Measurements from ENCODE around the gene NCOA6. TPM values are rescaled to one million over a fixed set of nuclear protein-coding genes. Genes with fewer than 3 reads are reported as not detected.

NCOA6 gene
- polyA plus RNA-seq, 1 of the 3 experiments (the other 2 are of a cell fraction) = 14.5 TPM

- WGBS (ENCODE audit: low lambda C conversion rate) = 95% methylated on average over 2 of the region's 2 CpGs
- CTCF ChIA-PET = interaction anchor here (1.1 to 2.6 kb wide), 5 partner anchors 9 to 408 kb away, joined by 3 to 8 read pairs (median 6); no protein-coding TSS in a partner anchor
- POLR2A ChIA-PET = no interaction called here
These were observed 105.2 kb downstream of the NCOA6 start for GRCh38 chr20:34720266-34720665.

More at GRCh38 chr20:34720266-34720665, 105.2 kb downstream of the NCOA6 start:
- Histone ChIP-seq H3K27ac (ENCODE audit: low read depth in 2 of 2, low read length in 1 of 2) (no peak overlapping the region), H3K9me3 (no peaks in the 10 kb centered on the region), H3K9ac (no peak overlapping the region), H2AFZ (ENCODE audit: low read depth) (no peak overlapping the region), H3K27me3 (ENCODE audit: insufficient read depth) (no peaks in the 10 kb centered on the region), H3K79me2 (ENCODE audit: insufficient read depth) (no peaks in the 10 kb centered on the region), H3K36me3 (replicated peaks in 1 of 2; ENCODE audit: control insufficient read depth in 1 of 2, insufficient read depth in 2 of 2, low read length in 1 of 2) (peaks cover 24 to 39% of the 10 kb centered on the region in 2 experiments), H3K9me2 (no peaks in the 10 kb centered on the region), H3K4me1 (ENCODE audit: control insufficient read depth in 1 of 2, insufficient read depth in 2 of 2, low read depth in 1 of 2, low read length in 1 of 2) (no peaks in the 10 kb centered on the region), H3K4me2 (no peak overlapping the region), H4K20me1 (ENCODE audit: insufficient read depth) (no peaks in the 10 kb centered on the region), H3K4me3 (ENCODE audit: low read depth in 2 of 2, low read length in 1 of 2) (no peak overlapping the region), H3F3A (replicated peaks; ENCODE audit: insufficient read depth) (peaks cover under 1% of the 10 kb centered on the region)
- no peak for TF ChIP-seq FOSL2 (IDR thresholded peaks at IDR 0.05; ENCODE audit: borderline replicate concordance, low read depth)
- TF ChIP-seq TAF1 (IDR thresholded peaks at IDR 0.05; ENCODE audit: borderline replicate concordance, low read depth, low read length) = no peak
- no peak for TF ChIP-seq ELF1 (IDR thresholded peaks at IDR 0.05)
- TF ChIP-seq IRF3 (IDR thresholded peaks at IDR 0.05; ENCODE audit: low read depth, low read length) = no peak
- TF ChIP-seq GABPA (IDR thresholded peaks at IDR 0.05; ENCODE audit: low read depth) = no peak
- no peak for TF ChIP-seq RCOR1 (IDR thresholded peaks at IDR 0.05; ENCODE audit: low read length)
- no peak for TF ChIP-seq MXI1 (IDR thresholded peaks at IDR 0.05; ENCODE audit: low read depth, low read length)
- TF ChIP-seq MEF2A (IDR thresholded peaks at IDR 0.05; ENCODE audit: borderline replicate concordance, low read depth) = no peak
- no peak for TF ChIP-seq SIN3A (IDR thresholded peaks at IDR 0.05; ENCODE audit: borderline replicate concordance, low read depth, low read length)
- TF ChIP-seq, protein P1, sequence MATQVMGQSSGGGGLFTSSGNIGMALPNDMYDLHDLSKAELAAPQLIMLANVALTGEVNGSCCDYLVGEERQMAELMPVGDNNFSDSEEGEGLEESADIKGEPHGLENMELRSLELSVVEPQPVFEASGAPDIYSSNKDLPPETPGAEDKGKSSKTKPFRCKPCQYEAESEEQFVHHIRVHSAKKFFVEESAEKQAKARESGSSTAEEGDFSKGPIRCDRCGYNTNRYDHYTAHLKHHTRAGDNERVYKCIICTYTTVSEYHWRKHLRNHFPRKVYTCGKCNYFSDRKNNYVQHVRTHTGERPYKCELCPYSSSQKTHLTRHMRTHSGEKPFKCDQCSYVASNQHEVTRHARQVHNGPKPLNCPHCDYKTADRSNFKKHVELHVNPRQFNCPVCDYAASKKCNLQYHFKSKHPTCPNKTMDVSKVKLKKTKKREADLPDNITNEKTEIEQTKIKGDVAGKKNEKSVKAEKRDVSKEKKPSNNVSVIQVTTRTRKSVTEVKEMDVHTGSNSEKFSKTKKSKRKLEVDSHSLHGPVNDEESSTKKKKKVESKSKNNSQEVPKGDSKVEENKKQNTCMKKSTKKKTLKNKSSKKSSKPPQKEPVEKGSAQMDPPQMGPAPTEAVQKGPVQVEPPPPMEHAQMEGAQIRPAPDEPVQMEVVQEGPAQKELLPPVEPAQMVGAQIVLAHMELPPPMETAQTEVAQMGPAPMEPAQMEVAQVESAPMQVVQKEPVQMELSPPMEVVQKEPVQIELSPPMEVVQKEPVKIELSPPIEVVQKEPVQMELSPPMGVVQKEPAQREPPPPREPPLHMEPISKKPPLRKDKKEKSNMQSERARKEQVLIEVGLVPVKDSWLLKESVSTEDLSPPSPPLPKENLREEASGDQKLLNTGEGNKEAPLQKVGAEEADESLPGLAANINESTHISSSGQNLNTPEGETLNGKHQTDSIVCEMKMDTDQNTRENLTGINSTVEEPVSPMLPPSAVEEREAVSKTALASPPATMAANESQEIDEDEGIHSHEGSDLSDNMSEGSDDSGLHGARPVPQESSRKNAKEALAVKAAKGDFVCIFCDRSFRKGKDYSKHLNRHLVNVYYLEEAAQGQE (IDR thresholded peaks at IDR 0.05; ENCODE audit: low read depth, low read length) = no peak
- TF ChIP-seq, protein P2, sequence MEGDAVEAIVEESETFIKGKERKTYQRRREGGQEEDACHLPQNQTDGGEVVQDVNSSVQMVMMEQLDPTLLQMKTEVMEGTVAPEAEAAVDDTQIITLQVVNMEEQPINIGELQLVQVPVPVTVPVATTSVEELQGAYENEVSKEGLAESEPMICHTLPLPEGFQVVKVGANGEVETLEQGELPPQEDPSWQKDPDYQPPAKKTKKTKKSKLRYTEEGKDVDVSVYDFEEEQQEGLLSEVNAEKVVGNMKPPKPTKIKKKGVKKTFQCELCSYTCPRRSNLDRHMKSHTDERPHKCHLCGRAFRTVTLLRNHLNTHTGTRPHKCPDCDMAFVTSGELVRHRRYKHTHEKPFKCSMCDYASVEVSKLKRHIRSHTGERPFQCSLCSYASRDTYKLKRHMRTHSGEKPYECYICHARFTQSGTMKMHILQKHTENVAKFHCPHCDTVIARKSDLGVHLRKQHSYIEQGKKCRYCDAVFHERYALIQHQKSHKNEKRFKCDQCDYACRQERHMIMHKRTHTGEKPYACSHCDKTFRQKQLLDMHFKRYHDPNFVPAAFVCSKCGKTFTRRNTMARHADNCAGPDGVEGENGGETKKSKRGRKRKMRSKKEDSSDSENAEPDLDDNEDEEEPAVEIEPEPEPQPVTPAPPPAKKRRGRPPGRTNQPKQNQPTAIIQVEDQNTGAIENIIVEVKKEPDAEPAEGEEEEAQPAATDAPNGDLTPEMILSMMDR (IDR thresholded peaks at IDR 0.05) = no peak
- TF ChIP-seq CHD2 (IDR thresholded peaks at IDR 0.05; ENCODE audit: low read length, partially characterized antibody) = no peak
- no peak for TF ChIP-seq FOXJ3 (CRISPR knock-in tag; IDR thresholded peaks at IDR 0.05)
- TF ChIP-seq, protein P3, sequence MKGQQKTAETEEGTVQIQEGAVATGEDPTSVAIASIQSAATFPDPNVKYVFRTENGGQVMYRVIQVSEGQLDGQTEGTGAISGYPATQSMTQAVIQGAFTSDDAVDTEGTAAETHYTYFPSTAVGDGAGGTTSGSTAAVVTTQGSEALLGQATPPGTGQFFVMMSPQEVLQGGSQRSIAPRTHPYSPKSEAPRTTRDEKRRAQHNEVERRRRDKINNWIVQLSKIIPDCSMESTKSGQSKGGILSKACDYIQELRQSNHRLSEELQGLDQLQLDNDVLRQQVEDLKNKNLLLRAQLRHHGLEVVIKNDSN (IDR thresholded peaks at IDR 0.05; ENCODE audit: borderline replicate concordance, low read depth) = no peak
- TF ChIP-seq NRF1 (IDR thresholded peaks at IDR 0.05; ENCODE audit: low read depth, low read length) = no peak
- no peak for TF ChIP-seq JUND (IDR thresholded peaks at IDR 0.05)
- no peak for TF ChIP-seq EP300 (IDR thresholded peaks at IDR 0.05; ENCODE audit: borderline replicate concordance in 1 of 2, low read depth in 1 of 2, low read length in 1 of 2)
- TF ChIP-seq, protein P4, sequence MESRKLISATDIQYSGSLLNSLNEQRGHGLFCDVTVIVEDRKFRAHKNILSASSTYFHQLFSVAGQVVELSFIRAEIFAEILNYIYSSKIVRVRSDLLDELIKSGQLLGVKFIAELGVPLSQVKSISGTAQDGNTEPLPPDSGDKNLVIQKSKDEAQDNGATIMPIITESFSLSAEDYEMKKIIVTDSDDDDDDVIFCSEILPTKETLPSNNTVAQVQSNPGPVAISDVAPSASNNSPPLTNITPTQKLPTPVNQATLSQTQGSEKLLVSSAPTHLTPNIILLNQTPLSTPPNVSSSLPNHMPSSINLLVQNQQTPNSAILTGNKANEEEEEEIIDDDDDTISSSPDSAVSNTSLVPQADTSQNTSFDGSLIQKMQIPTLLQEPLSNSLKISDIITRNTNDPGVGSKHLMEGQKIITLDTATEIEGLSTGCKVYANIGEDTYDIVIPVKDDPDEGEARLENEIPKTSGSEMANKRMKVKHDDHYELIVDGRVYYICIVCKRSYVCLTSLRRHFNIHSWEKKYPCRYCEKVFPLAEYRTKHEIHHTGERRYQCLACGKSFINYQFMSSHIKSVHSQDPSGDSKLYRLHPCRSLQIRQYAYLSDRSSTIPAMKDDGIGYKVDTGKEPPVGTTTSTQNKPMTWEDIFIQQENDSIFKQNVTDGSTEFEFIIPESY (IDR thresholded peaks at IDR 0.05; ENCODE audit: borderline replicate concordance, low read depth) = no peak
- no peak for TF ChIP-seq POLR2AphosphoS5 (IDR thresholded peaks at IDR 0.05; ENCODE audit: low read depth, low read length)
- no peak for DNase-seq
